Panc1 (cell line): ENCODE measurements around the gene VPS26A. TPM values are rescaled to one million over a fixed set of nuclear protein-coding genes. Genes with fewer than 3 reads are reported as not detected.

ENCODE experiments used
- ATAC-seq: fragments of 200-7000 bp; cut with Tn5 transposase; 2 replicates; pipeline ENCODE4 v1.9.1; 2020; ENCODE audit warnings: mild to moderate bottlenecking, moderate library complexity
- BruUV-seq: library from RNA; stranded (reverse); fragments of 400-500 nt; replicated peaks from 2 replicates; lab custom pipeline; 2021; lab: Mats Ljungman, UMichigan
- CTCF ChIA-PET: fragments of 300-600 bp; sonication (Branson Sonifier 250); formaldehyde crosslinking; loops from one replicate; lab custom pipeline; 2022; ENCODE audit warnings: antibody characterized with exemption; lab: Charles Lee
- POLR2A ChIA-PET: fragments of 300-600 bp; sonication (Branson Sonifier 250); formaldehyde crosslinking; loops from one replicate; lab custom pipeline; 2022; ENCODE audit warnings: antibody characterized with exemption; lab: Charles Lee
- DNase-seq: peaks from one replicate; pipeline ENCODE4 v3.0.0-alpha.2; 2010; ENCODE audit warnings: low read depth, low spot score
- H3K27ac ChIP-seq: 2 replicates; pipeline ENCODE4 v1.5.1; 2011; ENCODE audit warnings: mild to moderate bottlenecking, low read length, inconsistent platforms
- H3K27me3 ChIP-seq: fragments of 200-500 bp; sonication (Bioruptor generic); 2 replicates; pipeline ENCODE4 v1.6.0; 2014; ENCODE audit warnings: low read length, inconsistent platforms; ENCODE audit not compliant: control insufficient read depth, insufficient read depth
- H3K36me3 ChIP-seq: fragments of 200-500 bp; sonication (Bioruptor generic); 2 replicates; pipeline ENCODE4 v1.5.1; 2014; ENCODE audit warnings: inconsistent platforms, mild to moderate bottlenecking, low read length, moderate library complexity; ENCODE audit not compliant: control insufficient read depth, insufficient read depth
- H3K4me1 ChIP-seq: 2 replicates; pipeline ENCODE4 v1.5.1; 2011; ENCODE audit warnings: inconsistent platforms, mild to moderate bottlenecking, low read length, moderate library complexity; ENCODE audit not compliant: control insufficient read depth, insufficient read depth
- H3K4me3 ChIP-seq, 2 experiments: 2 replicates each; pipeline ENCODE4 v1.5.1; 2011 to 2012; ENCODE audit warnings: low read depth in 2 of 2, low read length in 2 of 2, mild to moderate bottlenecking in 2 of 2, inconsistent platforms in 1 of 2, moderate library complexity in 1 of 2
- H3K9me3 ChIP-seq: fragments of 200-500 bp; sonication (Bioruptor generic); 2 replicates; pipeline ENCODE4 v1.5.1; 2014; ENCODE audit warnings: low read depth, mild to moderate bottlenecking, inconsistent platforms, low read length, moderate library complexity; ENCODE audit not compliant: control insufficient read depth, insufficient read depth
- POLR2AphosphoS5 ChIP-seq: IDR thresholded peaks from 2 replicates; pipeline ENCODE4 v1.6.1; 2012; ENCODE audit warnings: mild to moderate bottlenecking, low read depth, low read length, moderate library complexity
- SIN3A ChIP-seq: IDR thresholded peaks from 2 replicates; pipeline ENCODE4 v1.6.1; 2012; ENCODE audit warnings: low read depth, mild to moderate bottlenecking, low read length, moderate library complexity, borderline replicate concordance; ENCODE audit not compliant: insufficient read depth
- TCF7L2 ChIP-seq: IDR thresholded peaks from 2 replicates; pipeline ENCODE4 v1.6.1; 2011; ENCODE audit warnings: mild to moderate bottlenecking, low read depth, low read length, inconsistent platforms
- in situ Hi-C: cut with HindIII; loops from 2 replicates; pipeline ENCODE4 v1.10.0; 2016; ENCODE audit warnings: low sequenced_read_pairs, low pct_unique_long_range_greater_than_20kb
- intact Hi-C: fragments of 100-400 bp; cut with micrococcal nuclease; formaldehyde crosslinking; loops from one replicate; pipeline ENCODE4 v1.10.0; 2022; ENCODE audit not compliant: unreplicated experiment
- total RNA-seq: library from RNA; stranded (reverse); gene quantifications from one replicate; pipeline ENCODE4 v1.2.1, GENCODE V29; 2021; ENCODE audit not compliant: unreplicated experiment
- TF ChIP-seq, protein P1 (sequence below): fragments of 450-650 bp; IDR thresholded peaks from 2 replicates; pipeline ENCODE4 v1.5.1; 2017; ENCODE audit warnings: mild to moderate bottlenecking
- TF ChIP-seq, protein P2 (sequence below), 2 experiments: IDR thresholded peaks; 2 replicates each; pipeline ENCODE4 v1.6.1; 2011 to 2012; ENCODE audit warnings: low read depth in 2 of 2, control low read depth in 1 of 2, low read length in 1 of 2, mild to moderate bottlenecking in 1 of 2, moderate library complexity in 1 of 2; ENCODE audit not compliant: insufficient read depth in 1 of 2

The VPS26A gene
- total RNA-seq, 1 experiment from 2014 or later, result 88.9 TPM

DNA sequence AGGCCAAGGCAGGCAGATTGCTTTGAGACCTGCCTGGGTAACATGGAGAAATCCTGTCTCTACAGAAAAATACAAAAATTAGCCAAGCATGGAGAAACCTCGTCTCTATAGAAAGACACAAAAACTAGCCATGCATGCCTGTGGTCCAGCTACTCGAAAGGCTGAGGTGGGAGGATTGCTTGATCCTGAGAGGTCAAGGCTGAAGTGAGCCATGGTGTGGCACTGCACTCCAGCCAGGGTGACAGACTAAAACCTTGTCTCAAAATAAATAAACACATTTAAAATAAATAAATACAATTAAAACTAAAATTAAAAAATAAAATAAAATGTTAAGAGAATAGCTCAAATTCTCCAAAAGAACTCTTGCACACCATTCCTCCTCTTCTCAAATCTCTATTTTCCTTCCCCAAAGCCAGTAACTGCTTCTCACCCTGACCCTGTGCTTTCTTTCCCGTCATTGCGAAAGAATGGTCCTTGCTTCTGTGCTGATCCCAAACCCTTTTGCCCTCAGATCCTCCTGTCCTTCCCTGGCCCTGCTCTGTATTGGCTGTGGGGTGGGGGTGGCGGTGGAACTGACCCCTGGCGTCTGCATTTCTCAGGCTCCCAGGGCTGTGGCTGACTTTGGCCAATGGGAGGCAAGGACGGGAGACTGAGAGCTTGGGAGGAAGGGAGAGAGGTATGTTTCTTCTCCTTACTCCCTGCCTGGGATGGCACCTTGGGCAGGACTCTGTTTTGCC is 23.7 kb upstream of the VPS26A start:
- Histone ChIP-seq H3K9me3 (no peaks in the 10 kb centered on the region), H3K27ac (no peak overlapping the region), H3K36me3 (no peaks in the 10 kb centered on the region), H3K27me3 (no peaks in the 10 kb centered on the region), H3K4me3 (no peak overlapping the region), H3K4me1 (no peaks in the 10 kb centered on the region)
- intact Hi-C loops (no loop called here), in situ Hi-C loops (no loop called here)
- POLR2A ChIA-PET, result no interaction called here
- no peak for ATAC-seq
- DNase-seq, result no peak
- BruUV-seq, result no TSS peak
- TF ChIP-seq, protein P1, sequence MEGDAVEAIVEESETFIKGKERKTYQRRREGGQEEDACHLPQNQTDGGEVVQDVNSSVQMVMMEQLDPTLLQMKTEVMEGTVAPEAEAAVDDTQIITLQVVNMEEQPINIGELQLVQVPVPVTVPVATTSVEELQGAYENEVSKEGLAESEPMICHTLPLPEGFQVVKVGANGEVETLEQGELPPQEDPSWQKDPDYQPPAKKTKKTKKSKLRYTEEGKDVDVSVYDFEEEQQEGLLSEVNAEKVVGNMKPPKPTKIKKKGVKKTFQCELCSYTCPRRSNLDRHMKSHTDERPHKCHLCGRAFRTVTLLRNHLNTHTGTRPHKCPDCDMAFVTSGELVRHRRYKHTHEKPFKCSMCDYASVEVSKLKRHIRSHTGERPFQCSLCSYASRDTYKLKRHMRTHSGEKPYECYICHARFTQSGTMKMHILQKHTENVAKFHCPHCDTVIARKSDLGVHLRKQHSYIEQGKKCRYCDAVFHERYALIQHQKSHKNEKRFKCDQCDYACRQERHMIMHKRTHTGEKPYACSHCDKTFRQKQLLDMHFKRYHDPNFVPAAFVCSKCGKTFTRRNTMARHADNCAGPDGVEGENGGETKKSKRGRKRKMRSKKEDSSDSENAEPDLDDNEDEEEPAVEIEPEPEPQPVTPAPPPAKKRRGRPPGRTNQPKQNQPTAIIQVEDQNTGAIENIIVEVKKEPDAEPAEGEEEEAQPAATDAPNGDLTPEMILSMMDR, result no peak
- TF ChIP-seq TCF7L2, result no peak
- no peak for TF ChIP-seq POLR2AphosphoS5
- TF ChIP-seq, protein P2, sequence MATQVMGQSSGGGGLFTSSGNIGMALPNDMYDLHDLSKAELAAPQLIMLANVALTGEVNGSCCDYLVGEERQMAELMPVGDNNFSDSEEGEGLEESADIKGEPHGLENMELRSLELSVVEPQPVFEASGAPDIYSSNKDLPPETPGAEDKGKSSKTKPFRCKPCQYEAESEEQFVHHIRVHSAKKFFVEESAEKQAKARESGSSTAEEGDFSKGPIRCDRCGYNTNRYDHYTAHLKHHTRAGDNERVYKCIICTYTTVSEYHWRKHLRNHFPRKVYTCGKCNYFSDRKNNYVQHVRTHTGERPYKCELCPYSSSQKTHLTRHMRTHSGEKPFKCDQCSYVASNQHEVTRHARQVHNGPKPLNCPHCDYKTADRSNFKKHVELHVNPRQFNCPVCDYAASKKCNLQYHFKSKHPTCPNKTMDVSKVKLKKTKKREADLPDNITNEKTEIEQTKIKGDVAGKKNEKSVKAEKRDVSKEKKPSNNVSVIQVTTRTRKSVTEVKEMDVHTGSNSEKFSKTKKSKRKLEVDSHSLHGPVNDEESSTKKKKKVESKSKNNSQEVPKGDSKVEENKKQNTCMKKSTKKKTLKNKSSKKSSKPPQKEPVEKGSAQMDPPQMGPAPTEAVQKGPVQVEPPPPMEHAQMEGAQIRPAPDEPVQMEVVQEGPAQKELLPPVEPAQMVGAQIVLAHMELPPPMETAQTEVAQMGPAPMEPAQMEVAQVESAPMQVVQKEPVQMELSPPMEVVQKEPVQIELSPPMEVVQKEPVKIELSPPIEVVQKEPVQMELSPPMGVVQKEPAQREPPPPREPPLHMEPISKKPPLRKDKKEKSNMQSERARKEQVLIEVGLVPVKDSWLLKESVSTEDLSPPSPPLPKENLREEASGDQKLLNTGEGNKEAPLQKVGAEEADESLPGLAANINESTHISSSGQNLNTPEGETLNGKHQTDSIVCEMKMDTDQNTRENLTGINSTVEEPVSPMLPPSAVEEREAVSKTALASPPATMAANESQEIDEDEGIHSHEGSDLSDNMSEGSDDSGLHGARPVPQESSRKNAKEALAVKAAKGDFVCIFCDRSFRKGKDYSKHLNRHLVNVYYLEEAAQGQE (IDR thresholded peaks at IDR 0.05; ENCODE audit: insufficient read depth in 1 of 2, low read depth in 2 of 2, low read length in 1 of 2), result no peak
- TF ChIP-seq SIN3A, result no peak
- CTCF ChIA-PET, result no interaction called here

- Histone ChIP-seq H3K4me1 (no peaks in the 10 kb centered on the region), H3K36me3 (no peaks in the 10 kb centered on the region), H3K9me3 (no peaks in the 10 kb centered on the region), H3K27ac (no peak overlapping the region), H3K4me3 (no peak overlapping the region), H3K27me3 (no peaks in the 10 kb centered on the region)
- TF ChIP-seq, protein P1, result no peak
- TF ChIP-seq TCF7L2 (no peak), SIN3A (no peak), POLR2AphosphoS5 (no peak)
- TF ChIP-seq, protein P2 (IDR thresholded peaks at IDR 0.05; ENCODE audit: insufficient read depth in 1 of 2, low read depth in 2 of 2, low read length in 1 of 2), result no peak
- ATAC-seq (0 out of 2 replicates have a peak, but pooled peaks have one; percentile 32), DNase-seq (no peak)
- intact Hi-C loops, result no loop called here
- POLR2A ChIA-PET, result no interaction called here
- no TSS peak for BruUV-seq
- in situ Hi-C loops, result no loop called here
- CTCF ChIA-PET, result no interaction called here
Measured at GRCh38 chr10:69101451-69102095, 22.4 kb upstream of the VPS26A start.
